SU-DHL-6 (cell line): Measurements from ENCODE around the gene FAH.

Experiments
- H2AFZ ChIP-seq: fragments of 200-600 bp; sonication (generic); 2 replicates; pipeline ENCODE4 v1.6.1; 2014; ENCODE audit warnings: low read depth, mild to moderate bottlenecking, moderate library complexity, mixed read lengths, antibody characterized with exemption, low read length; ENCODE audit not compliant: severe bottlenecking
- H3F3A ChIP-seq: fragments of 200-600 bp; shearing (Covaris generic); 2 replicates; pipeline ENCODE4 v1.6.0; 2016; ENCODE audit warnings: antibody characterized with exemption, mild to moderate bottlenecking; ENCODE audit not compliant: insufficient read depth
- H3K27ac ChIP-seq: fragments of 200-600 bp; sonication (generic); 2 replicates; pipeline ENCODE4 v1.5.1; 2016; ENCODE audit warnings: low read depth, mild to moderate bottlenecking, low read length, moderate library complexity, mixed read lengths
- H3K27me3 ChIP-seq: fragments of 200-600 bp; sonication (generic), shearing (Covaris generic); 2 replicates; pipeline ENCODE4 v1.6.0; 2014; ENCODE audit warnings: mild to moderate bottlenecking, low read length
- H3K36me3 ChIP-seq: fragments of 200-600 bp; sonication (generic); 2 replicates; pipeline ENCODE4 v1.6.1; 2014; ENCODE audit warnings: mild to moderate bottlenecking, low read length, mixed read lengths
- H3K4me2 ChIP-seq: fragments of 300-600, 200-600 bp; shearing (Covaris generic), sonication (generic); 2 replicates; pipeline ENCODE4 v1.6.0; 2014; ENCODE audit warnings: low read length, low read depth, mild to moderate bottlenecking; ENCODE audit not compliant: poor library complexity, severe bottlenecking
- H3K4me3 ChIP-seq: fragments of 200-600 bp; sonication (generic); 2 replicates; pipeline ENCODE4 v1.5.1; 2014; ENCODE audit warnings: antibody characterized with exemption, low read length, mild to moderate bottlenecking, mixed read lengths; ENCODE audit not compliant: insufficient read depth, poor library complexity, severe bottlenecking
- H3K79me2 ChIP-seq: fragments of 200-600 bp; sonication (generic); 2 replicates; pipeline ENCODE4 v1.6.1; 2014; ENCODE audit warnings: mild to moderate bottlenecking, low read length, moderate library complexity; ENCODE audit not compliant: insufficient read depth
- H3K9ac ChIP-seq: fragments of 200-600 bp; sonication (generic); 2 replicates; pipeline ENCODE4 v1.7.0; 2014; ENCODE audit warnings: mild to moderate bottlenecking, low read length
- H3K9me2 ChIP-seq: fragments of 200-600 bp; sonication (generic); replicated peaks from 2 replicates; pipeline ENCODE4 v1.6.1; 2014; ENCODE audit warnings: low read length; ENCODE audit not compliant: insufficient read depth
- H3K9me3 ChIP-seq: fragments of 200-600 bp; sonication (generic); 2 replicates; pipeline ENCODE4 v1.6.1; 2014; ENCODE audit warnings: low read length, mixed read lengths; ENCODE audit not compliant: insufficient read depth
- H4K20me1 ChIP-seq: fragments of 200-600 bp; sonication (generic); 2 replicates; pipeline ENCODE4 v1.6.1; 2014; ENCODE audit warnings: low read depth, mild to moderate bottlenecking, antibody characterized with exemption, low read length, moderate library complexity, mixed read lengths
- CTCF ChIP-seq: fragments of 200-600 bp; sonication (generic); IDR thresholded peaks from one replicate; pipeline ENCODE4 v1.5.1; 2017; ENCODE audit warnings: antibody characterized with exemption, mild to moderate bottlenecking, low read length, moderate library complexity; ENCODE audit not compliant: insufficient read depth, poor library complexity, severe bottlenecking
- EZH2phosphoT487 ChIP-seq: fragments of 200-600 bp; sonication (generic), shearing (Covaris generic); conservative IDR thresholded peaks from 2 replicates; pipeline ENCODE4 v1.6.1; 2018; ENCODE audit warnings: mild to moderate bottlenecking, antibody characterized with exemption, low read length, moderate library complexity, mixed read lengths

Gene FAH

GRCh38 chr15:80219955-80220354 lies 67.2 kb downstream of the FAH start:
- H3K4me2 ChIP-seq, result no peak overlapping the region
- H3K36me3 ChIP-seq, result no peaks in the 10 kb centered on the region
- no peaks in the 10 kb centered on the region for H3K79me2 ChIP-seq
- H4K20me1 ChIP-seq, result no peaks in the 10 kb centered on the region
- no peaks in the 10 kb centered on the region for H3K9me3 ChIP-seq
- no peak overlapping the region for H2AFZ ChIP-seq
- no peak overlapping the region for H3K4me3 ChIP-seq
- no peaks in the 10 kb centered on the region for H3K27me3 ChIP-seq
- H3K27ac ChIP-seq, result no peak overlapping the region
- TF ChIP-seq CTCF (no peak), EZH2phosphoT487 (no peak)
- H3K9me2 ChIP-seq, result no peaks in the 10 kb centered on the region
- H3F3A ChIP-seq, result no peaks in the 10 kb centered on the region
- no peak overlapping the region for H3K9ac ChIP-seq

- Histone ChIP-seq H3K9me2 (no peaks in the 10 kb centered on the region), H3K27me3 (no peaks in the 10 kb centered on the region), H3K4me3 (no peak overlapping the region), H3F3A (no peaks in the 10 kb centered on the region), H3K36me3 (no peaks in the 10 kb centered on the region), H3K27ac (no peak overlapping the region), H3K4me2 (no peak overlapping the region), H4K20me1 (no peaks in the 10 kb centered on the region), H3K9me3 (no peaks in the 10 kb centered on the region), H3K79me2 (no peaks in the 10 kb centered on the region), H2AFZ (no peak overlapping the region), H3K9ac (no peak overlapping the region)
- TF ChIP-seq EZH2phosphoT487 (no peak), CTCF (no peak)
Measured at GRCh38 chr15:80228959-80229610, 76.3 kb downstream of the FAH start.

- no peak overlapping the region for H3K27ac ChIP-seq
- no peak overlapping the region for H3K4me3 ChIP-seq
- no peaks in the 10 kb centered on the region for H4K20me1 ChIP-seq
- no peaks in the 10 kb centered on the region for H3K9me3 ChIP-seq
- TF ChIP-seq CTCF (no peak), EZH2phosphoT487 (no peak)
- H3F3A ChIP-seq, result no peaks in the 10 kb centered on the region
- no peaks in the 10 kb centered on the region for H3K27me3 ChIP-seq
- no peak overlapping the region for H2AFZ ChIP-seq
- no peaks in the 10 kb centered on the region for H3K36me3 ChIP-seq
- H3K4me2 ChIP-seq, result no peak overlapping the region
- no peaks in the 10 kb centered on the region for H3K79me2 ChIP-seq
- no peak overlapping the region for H3K9ac ChIP-seq
- H3K9me2 ChIP-seq, result no peaks in the 10 kb centered on the region
Measured at GRCh38 chr15:80231371-80231770, 78.6 kb downstream of the FAH start.
